ENCODE results near the gene MAP1LC3B2.

The MAP1LC3B2 gene

DNA sequence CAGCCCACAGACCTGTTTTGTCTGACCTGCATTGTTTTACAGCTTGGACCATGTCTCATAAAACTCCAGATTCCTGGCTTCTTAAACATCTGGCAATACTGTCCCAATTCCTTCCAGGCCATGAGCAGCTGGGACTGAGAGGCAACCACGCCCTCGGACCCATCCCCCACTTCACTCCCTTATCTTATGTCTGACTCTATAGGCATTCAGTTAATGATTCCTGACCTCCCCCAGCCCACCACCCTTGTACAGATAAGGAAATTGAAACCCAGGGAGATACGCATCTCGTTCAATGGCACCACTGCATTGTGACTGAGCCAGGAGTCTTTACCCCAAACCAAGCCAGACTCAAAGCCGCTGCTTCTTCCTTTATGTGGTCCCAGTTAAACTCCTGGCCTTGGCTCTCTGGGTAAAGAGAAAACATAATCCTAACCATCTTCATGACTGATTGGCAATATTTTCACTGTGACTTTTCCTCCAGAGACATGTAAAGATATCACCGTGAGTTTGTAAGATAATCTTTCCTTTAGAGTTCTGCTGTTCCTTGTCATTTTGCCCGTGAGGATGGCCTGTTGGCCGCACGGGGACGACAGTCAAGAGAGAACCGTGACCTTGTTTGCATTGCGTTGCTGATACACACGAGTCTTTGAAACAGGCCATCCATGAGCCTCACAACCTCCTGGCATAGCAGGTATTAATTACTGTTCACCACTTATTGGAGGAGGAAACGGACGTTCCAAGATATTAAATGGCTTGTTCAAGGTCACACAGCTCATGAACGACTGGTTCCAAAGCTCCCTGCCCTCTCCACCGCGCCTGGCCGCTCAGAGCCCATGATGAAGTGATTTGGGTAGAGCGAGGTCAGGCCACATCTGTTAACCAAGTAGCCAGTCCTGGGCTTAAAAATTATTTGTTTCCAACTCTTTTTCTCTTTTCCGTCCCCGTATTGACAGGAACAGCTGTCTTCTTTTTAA lies 39.4 kb downstream of the MAP1LC3B2 start:
- no peaks in the 10 kb centered on the region for H3K9me3 ChIP-seq (ENCODE audit: low read length)
- H3K4me1 ChIP-seq (ENCODE audit: insufficient read depth, low read length), result no peaks in the 10 kb centered on the region
- no peak overlapping the region for H2AFZ ChIP-seq (ENCODE audit: low read depth, low read length)
- H3K36me3 ChIP-seq (ENCODE audit: insufficient read depth, low read length), result no peaks in the 10 kb centered on the region
- no peaks in the 10 kb centered on the region for H3K27me3 ChIP-seq (ENCODE audit: insufficient read depth, low read length)
- no peak overlapping the region for H3K4me3 ChIP-seq (ENCODE audit: low read length)

DNA sequence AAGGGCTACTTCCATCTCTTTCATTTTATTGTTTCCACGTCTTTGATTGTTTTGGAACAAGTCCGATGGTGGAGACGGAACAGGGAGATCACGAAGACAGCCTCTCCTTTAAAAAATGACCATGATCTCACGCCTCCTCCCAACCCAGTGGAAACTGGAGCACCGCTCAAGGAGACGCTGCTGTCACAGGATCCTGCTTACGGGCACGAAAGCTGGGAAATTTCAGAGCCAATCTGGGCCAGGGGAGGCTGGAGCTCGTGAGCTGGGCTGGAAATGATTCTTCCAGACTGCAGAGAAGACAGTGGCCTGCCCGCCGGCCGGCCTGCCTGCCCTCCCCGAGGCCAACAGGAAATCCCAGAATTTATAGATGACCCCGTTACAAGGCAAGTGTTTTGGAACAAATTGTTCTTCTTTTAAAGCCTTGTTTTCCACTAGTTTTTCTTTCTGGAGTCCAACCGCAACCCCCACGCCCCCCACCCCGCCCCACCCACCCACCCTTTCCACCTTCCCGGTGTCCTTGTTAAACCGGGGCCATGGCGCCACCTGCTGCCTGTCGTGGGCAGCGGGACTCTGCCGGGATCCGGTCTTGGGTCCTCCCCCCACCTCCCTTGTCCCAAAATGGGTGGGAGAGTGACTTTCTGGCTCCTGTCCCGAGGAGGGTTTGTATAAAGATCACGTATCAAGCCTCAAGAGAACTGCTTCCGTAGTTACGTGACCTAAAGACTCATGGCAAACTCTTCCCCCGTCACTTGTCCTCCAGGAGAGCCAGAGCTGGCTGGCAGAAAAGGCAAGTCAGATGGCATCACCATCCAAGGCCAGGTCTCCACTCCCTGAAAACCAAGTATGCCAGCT lies 40.3 kb downstream of the MAP1LC3B2 start:
- no peak overlapping the region for H2AFZ ChIP-seq (ENCODE audit: low read depth, low read length)
- H3K9me3 ChIP-seq (ENCODE audit: low read length), result no peaks in the 10 kb centered on the region
- H3K4me3 ChIP-seq (ENCODE audit: low read length), result no peak overlapping the region
- H3K4me1 ChIP-seq (ENCODE audit: insufficient read depth, low read length), result no peaks in the 10 kb centered on the region
- no peaks in the 10 kb centered on the region for H3K27me3 ChIP-seq (ENCODE audit: insufficient read depth, low read length)
- no peaks in the 10 kb centered on the region for H3K36me3 ChIP-seq (ENCODE audit: insufficient read depth, low read length)

GRCh38 chr12:116600959-116601918 lies 42.1 kb downstream of the MAP1LC3B2 start:
- Histone ChIP-seq H3K9me3 (ENCODE audit: low read length) (no peaks in the 10 kb centered on the region), H3K4me3 (ENCODE audit: low read length) (no peak overlapping the region), H3K4me1 (ENCODE audit: insufficient read depth, low read length) (no peaks in the 10 kb centered on the region), H2AFZ (ENCODE audit: low read depth, low read length) (no peak overlapping the region), H3K27me3 (ENCODE audit: insufficient read depth, low read length) (no peaks in the 10 kb centered on the region), H3K36me3 (ENCODE audit: insufficient read depth, low read length) (no peaks in the 10 kb centered on the region)

DNA sequence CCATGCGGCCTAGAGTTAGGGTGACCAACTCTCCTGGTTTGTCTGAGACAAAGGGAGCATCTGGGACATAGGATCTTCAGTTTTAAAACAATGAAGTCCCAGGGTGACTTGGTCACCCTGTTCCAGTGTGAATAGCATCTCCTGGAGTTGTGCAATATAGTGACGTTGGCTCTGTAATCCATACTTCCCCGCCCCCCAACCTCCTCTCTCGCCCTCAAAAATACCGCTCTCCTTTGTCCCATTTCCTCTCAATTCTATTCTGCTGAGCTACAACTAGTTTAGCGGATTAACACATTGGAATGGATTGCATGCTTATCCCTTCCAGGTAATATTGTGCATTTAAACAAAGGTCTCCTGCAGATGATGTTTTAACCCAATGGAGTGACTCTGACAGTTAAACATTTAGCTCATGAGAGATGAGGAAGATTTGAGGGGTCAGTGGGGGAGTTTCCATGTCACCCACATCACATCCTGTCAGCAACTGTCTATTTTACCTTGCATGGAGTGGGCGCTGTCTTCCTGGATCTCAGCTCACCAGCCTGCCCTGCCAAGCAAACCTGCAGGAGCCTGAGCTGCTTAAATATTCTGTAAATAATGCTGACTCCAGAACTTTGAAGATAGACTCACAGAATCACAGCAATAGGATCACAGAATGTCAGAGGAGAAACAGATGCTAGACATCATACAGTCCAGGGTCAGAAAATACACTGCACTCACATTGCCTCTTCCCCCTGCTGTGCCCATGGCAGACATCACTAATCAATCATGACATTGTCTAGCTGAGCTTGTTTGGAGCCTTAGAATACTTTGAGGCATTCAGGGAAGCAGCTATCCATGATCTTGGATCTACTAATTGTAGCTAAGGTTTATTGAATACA lies 43.0 kb downstream of the MAP1LC3B2 start:
- Histone ChIP-seq H3K4me1 (ENCODE audit: insufficient read depth, low read length) (no peaks in the 10 kb centered on the region), H3K9me3 (ENCODE audit: low read length) (no peaks in the 10 kb centered on the region), H2AFZ (ENCODE audit: low read depth, low read length) (no peak overlapping the region), H3K27me3 (ENCODE audit: insufficient read depth, low read length) (no peaks in the 10 kb centered on the region), H3K36me3 (ENCODE audit: insufficient read depth, low read length) (no peaks in the 10 kb centered on the region), H3K4me3 (ENCODE audit: low read length) (no peak overlapping the region)

- Histone ChIP-seq H3K4me1 (ENCODE audit: insufficient read depth, low read length) (no peaks in the 10 kb centered on the region), H3K27me3 (ENCODE audit: insufficient read depth, low read length) (no peaks in the 10 kb centered on the region), H2AFZ (ENCODE audit: low read depth, low read length) (no peak overlapping the region), H3K4me3 (ENCODE audit: low read length) (no peak overlapping the region), H3K9me3 (ENCODE audit: low read length) (no peaks in the 10 kb centered on the region), H3K36me3 (ENCODE audit: insufficient read depth, low read length) (no peaks in the 10 kb centered on the region)
These were observed 44.5 kb downstream of the MAP1LC3B2 start for GRCh38 chr12:116603546-116604177.

DNA sequence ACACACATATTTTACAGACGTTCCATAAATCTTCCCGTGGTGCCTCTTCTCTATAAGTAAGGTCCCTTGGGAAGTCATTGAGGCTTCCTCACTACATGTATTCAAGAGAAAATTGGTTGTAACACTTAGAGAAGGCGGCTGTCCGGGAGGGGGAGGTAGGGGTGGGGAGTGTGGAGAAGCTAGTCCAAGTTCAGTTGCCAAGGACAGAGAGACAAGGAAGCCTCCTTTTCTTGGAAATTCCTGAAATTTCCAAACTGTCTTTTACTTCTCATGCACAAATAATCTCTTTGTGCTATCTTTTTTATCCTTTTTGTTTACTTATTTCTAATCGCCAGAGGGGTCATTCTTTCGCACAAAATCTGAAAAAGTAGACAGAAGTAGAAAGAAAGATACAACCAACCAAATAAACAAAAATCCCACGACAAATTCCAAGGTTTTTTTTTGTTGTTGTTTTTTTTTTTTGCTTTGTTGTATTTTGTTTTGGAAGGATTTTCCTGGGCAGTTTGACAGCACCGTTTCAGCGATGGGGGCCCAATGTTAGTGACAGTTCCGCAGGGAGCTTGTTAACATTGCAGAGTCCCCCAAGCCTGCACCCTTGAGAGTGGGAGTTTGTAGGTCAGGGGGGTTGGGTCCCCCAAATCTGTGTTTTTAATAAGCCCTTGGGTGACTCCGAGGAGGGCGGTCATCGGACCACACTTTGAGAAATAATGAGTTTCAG lies 45.2 kb downstream of the MAP1LC3B2 start:
- no peak overlapping the region for H3K4me3 ChIP-seq (ENCODE audit: low read length)
- no peaks in the 10 kb centered on the region for H3K4me1 ChIP-seq (ENCODE audit: insufficient read depth, low read length)

GRCh38 chr12:116604951-116605641 lies 45.9 kb downstream of the MAP1LC3B2 start:
- Histone ChIP-seq H3K27me3 (ENCODE audit: insufficient read depth, low read length) (no peaks in the 10 kb centered on the region), H3K4me3 (ENCODE audit: low read length) (no peak overlapping the region), H3K4me1 (ENCODE audit: insufficient read depth, low read length) (no peaks in the 10 kb centered on the region), H3K9me3 (ENCODE audit: low read length) (no peaks in the 10 kb centered on the region), H3K36me3 (ENCODE audit: insufficient read depth, low read length) (no peaks in the 10 kb centered on the region), H2AFZ (ENCODE audit: low read depth, low read length) (no peak overlapping the region)

More for the DNA sequence above, 45.2 kb downstream of the MAP1LC3B2 start:
- no peak overlapping the region for H2AFZ ChIP-seq (ENCODE audit: low read depth, low read length)
- no peaks in the 10 kb centered on the region for H3K27me3 ChIP-seq (ENCODE audit: insufficient read depth, low read length)
- H3K36me3 ChIP-seq (ENCODE audit: insufficient read depth, low read length), result no peaks in the 10 kb centered on the region
- no peaks in the 10 kb centered on the region for H3K9me3 ChIP-seq (ENCODE audit: low read length)

- Histone ChIP-seq H3K36me3 (ENCODE audit: insufficient read depth, low read length) (no peaks in the 10 kb centered on the region), H2AFZ (ENCODE audit: low read depth, low read length) (no peak overlapping the region), H3K9me3 (ENCODE audit: low read length) (no peaks in the 10 kb centered on the region), H3K4me3 (ENCODE audit: low read length) (no peak overlapping the region), H3K27me3 (ENCODE audit: insufficient read depth, low read length) (no peaks in the 10 kb centered on the region), H3K4me1 (ENCODE audit: insufficient read depth, low read length) (no peaks in the 10 kb centered on the region)
These were observed 47.2 kb downstream of the MAP1LC3B2 start for GRCh38 chr12:116606397-116606796.

DNA sequence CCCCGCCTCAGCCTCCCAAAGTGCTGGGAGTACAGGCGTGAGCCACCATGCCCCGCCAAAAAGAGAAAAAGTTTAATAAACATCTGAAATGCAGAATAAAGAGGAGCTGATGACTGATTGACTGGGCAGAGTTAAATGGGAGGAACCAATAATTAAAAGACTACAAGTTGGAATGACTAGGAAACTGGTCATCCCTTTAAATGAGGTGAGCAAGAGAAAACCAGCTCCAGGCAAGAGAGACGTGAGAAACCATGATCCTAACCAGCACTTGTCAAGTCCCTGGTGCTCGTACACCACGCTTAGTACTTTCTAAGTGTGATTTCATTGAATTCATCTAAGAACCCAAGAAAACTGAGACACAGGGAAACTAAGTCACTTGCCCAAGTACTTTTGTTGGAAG lies 47.9 kb downstream of the MAP1LC3B2 start:
- Histone ChIP-seq H2AFZ (ENCODE audit: low read depth, low read length) (no peak overlapping the region), H3K4me1 (ENCODE audit: insufficient read depth, low read length) (no peaks in the 10 kb centered on the region), H3K27me3 (ENCODE audit: insufficient read depth, low read length) (no peaks in the 10 kb centered on the region), H3K4me3 (ENCODE audit: low read length) (no peak overlapping the region), H3K9me3 (ENCODE audit: low read length) (no peaks in the 10 kb centered on the region), H3K36me3 (ENCODE audit: insufficient read depth, low read length) (no peaks in the 10 kb centered on the region)

- no peaks in the 10 kb centered on the region for H3K4me1 ChIP-seq (ENCODE audit: insufficient read depth, low read length)
- no peaks in the 10 kb centered on the region for H3K27me3 ChIP-seq (ENCODE audit: insufficient read depth, low read length)
- no peak overlapping the region for H2AFZ ChIP-seq (ENCODE audit: low read depth, low read length)
- H3K4me3 ChIP-seq (ENCODE audit: low read length), result no peak overlapping the region
- no peaks in the 10 kb centered on the region for H3K36me3 ChIP-seq (ENCODE audit: insufficient read depth, low read length)
- H3K9me3 ChIP-seq (ENCODE audit: low read length), result no peaks in the 10 kb centered on the region
These were observed 50.3 kb downstream of the MAP1LC3B2 start for GRCh38 chr12:116609319-116610114.
